A549 (cell line): Measurements from ENCODE around the gene CARS1.

ENCODE experiments used
- POLR2A ChIP-seq: IDR thresholded peaks from 2 replicates; pipeline ENCODE4 v1.6.1; 2012; ENCODE audit warnings: mild to moderate bottlenecking, low read length
- RCOR1 ChIP-seq: fragments of 150-350 bp; IDR thresholded peaks from 2 replicates; pipeline ENCODE4 v1.6.1; 2014; ENCODE audit warnings: antibody characterized with exemption, low read length, low read depth
- TF ChIP-seq, protein P1 (sequence below): fragments of >200 bp; sonication (Bioruptor Twin); formaldehyde crosslinking; IDR thresholded peaks from 3 replicates; pipeline ENCODE4 v1.6.1; 2016
- TF ChIP-seq, protein P2 (sequence below): fragments of >200 bp; sonication (Bioruptor Twin); formaldehyde crosslinking; IDR thresholded peaks from 3 replicates; pipeline ENCODE4 v1.5.1; 2016
- TF ChIP-seq, protein P3 (sequence below): IDR thresholded peaks from 2 replicates; pipeline ENCODE4 v1.6.1; 2012

DNA sequence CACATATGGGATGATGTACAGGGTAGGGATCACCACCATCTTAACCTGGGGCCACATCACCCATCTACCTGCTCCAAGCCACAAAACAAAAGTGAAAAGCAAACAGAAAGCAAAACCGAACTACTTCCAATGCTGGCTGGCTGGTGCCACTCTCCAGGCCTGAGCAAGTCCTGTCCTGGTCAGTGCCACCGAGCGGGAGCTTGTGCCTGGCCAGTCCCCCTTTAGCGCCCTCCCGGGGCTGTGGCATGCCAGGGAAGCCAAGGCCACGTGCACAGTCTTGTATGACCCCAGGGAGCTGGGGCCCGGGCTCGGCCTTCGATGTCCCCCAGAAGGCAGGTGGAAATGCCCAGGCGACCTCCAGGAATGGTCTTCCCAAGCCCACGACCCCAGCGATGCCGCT lies 47.2 kb downstream of the CARS1 start:
- TF ChIP-seq RCOR1 (no peak), POLR2A (no peak)
- TF ChIP-seq, protein P1, sequence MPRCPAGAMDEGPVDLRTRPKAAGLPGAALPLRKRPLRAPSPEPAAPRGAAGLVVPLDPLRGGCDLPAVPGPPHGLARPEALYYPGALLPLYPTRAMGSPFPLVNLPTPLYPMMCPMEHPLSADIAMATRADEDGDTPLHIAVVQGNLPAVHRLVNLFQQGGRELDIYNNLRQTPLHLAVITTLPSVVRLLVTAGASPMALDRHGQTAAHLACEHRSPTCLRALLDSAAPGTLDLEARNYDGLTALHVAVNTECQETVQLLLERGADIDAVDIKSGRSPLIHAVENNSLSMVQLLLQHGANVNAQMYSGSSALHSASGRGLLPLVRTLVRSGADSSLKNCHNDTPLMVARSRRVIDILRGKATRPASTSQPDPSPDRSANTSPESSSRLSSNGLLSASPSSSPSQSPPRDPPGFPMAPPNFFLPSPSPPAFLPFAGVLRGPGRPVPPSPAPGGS, result no peak
- TF ChIP-seq, protein P2, sequence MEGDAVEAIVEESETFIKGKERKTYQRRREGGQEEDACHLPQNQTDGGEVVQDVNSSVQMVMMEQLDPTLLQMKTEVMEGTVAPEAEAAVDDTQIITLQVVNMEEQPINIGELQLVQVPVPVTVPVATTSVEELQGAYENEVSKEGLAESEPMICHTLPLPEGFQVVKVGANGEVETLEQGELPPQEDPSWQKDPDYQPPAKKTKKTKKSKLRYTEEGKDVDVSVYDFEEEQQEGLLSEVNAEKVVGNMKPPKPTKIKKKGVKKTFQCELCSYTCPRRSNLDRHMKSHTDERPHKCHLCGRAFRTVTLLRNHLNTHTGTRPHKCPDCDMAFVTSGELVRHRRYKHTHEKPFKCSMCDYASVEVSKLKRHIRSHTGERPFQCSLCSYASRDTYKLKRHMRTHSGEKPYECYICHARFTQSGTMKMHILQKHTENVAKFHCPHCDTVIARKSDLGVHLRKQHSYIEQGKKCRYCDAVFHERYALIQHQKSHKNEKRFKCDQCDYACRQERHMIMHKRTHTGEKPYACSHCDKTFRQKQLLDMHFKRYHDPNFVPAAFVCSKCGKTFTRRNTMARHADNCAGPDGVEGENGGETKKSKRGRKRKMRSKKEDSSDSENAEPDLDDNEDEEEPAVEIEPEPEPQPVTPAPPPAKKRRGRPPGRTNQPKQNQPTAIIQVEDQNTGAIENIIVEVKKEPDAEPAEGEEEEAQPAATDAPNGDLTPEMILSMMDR, result no peak
- TF ChIP-seq, protein P3, sequence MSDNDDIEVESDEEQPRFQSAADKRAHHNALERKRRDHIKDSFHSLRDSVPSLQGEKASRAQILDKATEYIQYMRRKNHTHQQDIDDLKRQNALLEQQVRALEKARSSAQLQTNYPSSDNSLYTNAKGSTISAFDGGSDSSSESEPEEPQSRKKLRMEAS, result no peak
